CD4-positive, alpha-beta T cell treated with Interleukin-1 beta for 1 hour (primary cell): ENCODE measurements around the gene ZNF554.
"Not testable (repeated sequence)": the region's sequence is repeated elsewhere in the genome, so short reads cannot be mapped to it uniquely, and the experiment has no call there.

ENCODE experiments used
- DNase-seq, 2 donors: peaks; one replicate each; pipeline ENCODE4 v3.0.0-alpha.2; 2020 to 2022

ZNF554 gene

DNA sequence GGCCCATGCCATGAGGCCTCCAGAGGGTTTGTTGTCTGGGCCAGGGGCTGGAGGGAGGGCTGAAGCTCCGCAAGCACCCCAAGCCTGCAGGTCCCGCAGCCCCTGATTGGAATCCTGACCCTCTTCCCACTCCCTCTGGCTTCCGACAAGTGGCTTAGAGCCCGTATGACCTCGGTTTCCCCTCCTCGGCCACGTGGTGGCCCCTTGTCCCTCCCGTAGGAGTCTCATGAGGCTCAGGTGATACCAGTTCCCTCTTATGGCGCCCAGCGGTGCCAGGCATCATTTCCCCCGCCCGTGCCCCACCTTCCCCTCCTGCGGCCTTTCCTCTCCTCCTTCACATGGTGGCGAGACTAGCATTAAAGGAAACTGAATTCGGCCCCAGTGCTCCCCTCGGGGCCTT is 28.2 kb upstream of the ZNF554 start:
- DNase-seq: no peak

DNA sequence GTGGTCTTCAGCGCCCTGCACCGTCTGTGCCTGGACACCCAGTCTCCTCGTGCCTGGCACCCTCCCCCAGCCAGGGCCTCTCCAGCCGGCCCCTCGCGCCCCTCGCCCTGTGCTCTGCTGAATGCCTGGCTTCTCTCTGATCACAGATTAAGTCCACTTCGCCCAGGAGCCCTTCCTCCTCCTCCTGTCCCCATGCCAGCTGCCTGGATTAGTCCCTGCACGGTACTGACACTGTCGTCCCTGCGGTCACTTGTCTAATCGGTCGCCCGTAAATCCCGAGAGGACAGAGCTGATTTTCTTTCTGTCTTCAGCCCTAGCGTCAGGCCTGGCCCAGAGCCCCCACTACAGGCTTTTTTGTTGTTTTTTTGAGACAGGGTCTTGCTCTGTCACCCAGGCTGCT is 27.8 kb upstream of the ZNF554 start:
- no peak for DNase-seq

DNA sequence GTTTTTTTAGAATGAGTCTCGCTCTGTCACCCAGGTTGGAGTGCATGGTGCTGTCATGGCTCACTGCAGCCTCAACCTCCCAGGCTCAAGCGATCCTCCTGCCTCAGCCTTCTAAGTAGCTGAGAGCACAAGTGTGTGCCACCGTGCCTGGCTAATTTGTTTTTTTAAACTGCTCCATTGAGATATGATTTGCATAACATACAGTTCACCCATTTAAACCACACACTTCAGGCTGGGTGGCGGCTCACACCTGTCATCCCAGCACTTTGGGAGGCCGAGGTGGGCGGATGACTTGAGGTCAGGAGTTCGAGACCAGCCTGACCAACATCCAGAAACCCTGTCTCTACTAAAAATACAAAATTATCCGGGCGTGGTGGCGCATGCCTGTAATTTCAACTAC is 27.0 kb upstream of the ZNF554 start:
- DNase-seq: not testable (repeated sequence)

DNA sequence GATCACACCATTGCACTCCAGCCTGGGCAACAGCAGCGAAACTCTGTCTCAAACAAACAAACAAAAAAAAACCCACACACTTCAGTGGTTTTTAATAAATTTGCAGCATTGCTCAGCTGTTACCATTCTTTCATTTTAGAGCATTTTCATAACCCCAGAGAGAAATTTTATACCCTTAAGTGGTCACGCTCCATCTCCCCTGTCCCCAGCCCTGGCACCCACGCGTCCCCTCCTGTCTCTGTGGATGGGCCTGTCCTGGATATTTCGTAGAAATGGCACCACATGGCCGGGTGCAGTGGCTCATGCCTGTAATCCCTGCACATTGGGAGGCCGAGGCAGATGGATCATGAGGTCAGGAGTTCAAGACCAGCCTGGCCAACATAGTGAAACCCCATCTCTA is 26.5 kb upstream of the ZNF554 start:
- DNase-seq: no peak

DNA sequence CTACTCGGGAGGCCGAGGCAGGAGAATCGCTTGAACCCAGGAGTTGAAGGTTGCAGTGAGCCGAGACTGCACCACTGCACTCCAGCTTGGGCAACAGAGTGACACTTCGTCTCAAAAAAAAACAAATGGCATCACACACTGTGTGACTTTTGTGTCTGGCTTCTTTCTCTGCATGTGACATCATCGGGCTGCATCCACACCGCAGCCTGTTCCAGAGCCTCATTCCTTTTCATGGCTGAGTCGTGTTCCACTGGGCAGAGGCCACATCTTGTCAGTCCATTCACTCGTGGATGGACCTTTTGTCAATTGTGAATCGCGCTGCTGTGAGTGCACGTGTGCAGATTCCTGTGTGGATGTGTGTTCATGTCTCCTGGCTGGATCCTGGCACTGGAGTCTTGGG is 26.1 kb upstream of the ZNF554 start:
- DNase-seq: no peak

DNA sequence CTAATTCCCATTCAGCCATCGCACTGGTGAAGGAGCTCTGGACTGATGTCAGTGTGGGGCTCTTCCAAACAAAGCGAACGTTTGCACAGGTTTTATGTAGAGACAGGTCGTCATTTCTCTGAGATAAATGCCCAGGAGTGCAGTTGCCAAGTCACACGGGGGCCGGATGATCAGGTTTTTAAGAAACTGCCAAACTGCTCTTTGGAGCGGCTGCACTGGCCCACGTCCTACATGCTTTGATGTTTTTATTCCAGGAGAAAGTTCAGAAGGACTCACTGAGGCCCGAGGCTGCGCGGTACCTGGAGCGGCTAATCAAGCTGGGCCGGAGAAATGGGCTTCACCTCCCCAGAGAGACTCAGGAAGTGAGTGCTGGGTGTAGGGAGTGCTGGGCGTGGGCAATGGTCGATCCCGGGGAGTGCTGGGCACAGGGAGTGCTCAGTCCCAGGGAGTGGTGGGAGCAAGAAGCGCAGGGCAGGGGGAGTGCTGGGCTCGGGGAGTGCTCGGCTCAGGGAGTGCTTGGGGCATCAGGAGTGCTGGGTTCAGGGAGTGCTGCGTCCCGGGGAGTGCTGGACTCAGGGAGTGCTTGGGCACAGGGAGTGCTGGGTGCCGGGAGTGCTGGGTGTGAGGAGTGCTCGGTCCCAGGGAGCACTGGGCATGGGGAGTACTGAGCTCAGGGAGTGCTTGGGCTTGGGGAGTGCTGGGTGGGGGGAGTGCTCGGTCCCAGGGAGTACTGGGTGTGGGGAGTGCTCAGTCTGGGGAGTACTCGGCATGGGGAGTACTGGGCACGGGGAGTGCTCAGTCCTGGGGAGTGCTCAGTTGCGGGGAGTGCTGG is 23.6 kb upstream of the ZNF554 start:
- no peak for DNase-seq

DNA sequence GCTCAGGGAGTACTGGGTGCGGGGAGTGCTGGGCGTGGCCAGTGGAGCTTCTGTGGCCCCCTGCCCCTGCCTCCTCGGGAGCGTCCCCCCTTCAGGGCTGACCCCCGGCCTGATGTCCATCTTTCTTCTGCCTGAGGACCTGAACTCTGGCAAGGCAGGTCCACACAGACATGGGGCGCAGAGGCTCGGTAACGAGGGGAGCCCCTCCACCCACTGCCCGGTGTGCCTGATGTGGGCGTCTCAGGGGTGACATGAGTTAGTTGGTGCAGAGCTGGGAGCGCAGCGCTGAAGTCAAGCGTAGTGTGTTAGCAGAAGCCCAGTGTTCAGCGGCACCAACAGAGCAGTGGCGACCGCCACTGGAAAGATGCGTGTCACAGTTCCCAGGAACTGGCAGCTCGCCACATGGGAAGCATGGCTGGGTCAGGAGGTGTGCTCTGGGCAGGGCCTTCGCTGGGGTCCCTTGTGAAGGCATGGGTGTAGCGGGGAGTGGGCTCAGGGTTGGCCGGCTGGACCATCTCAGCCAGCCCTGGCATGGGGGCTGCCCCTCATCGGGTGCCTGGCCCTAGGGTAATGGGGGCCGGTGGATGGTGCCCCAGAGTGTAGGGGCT is 22.9 kb upstream of the ZNF554 start:
- DNase-seq: no peak

DNA sequence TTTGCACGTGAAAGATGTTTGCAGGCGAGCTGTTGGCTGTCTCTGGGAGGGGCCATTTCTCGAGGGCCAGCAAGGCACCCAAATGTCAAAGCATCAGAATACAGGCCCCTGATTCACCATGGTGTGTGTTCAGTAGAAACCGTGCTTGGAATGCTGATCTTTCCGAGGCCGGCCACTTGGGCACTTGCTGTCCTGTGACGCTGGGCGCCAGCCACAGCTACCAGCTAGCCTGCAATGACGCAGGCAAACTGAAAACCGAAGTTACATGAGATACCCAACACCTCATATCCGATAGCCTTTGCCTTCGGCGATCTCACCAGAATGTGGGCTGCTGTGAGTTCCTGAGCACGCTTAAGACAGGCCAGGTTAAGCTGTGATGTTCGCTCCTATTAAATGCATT is 22.4 kb upstream of the ZNF554 start:
- DNase-seq: no peak

DNA sequence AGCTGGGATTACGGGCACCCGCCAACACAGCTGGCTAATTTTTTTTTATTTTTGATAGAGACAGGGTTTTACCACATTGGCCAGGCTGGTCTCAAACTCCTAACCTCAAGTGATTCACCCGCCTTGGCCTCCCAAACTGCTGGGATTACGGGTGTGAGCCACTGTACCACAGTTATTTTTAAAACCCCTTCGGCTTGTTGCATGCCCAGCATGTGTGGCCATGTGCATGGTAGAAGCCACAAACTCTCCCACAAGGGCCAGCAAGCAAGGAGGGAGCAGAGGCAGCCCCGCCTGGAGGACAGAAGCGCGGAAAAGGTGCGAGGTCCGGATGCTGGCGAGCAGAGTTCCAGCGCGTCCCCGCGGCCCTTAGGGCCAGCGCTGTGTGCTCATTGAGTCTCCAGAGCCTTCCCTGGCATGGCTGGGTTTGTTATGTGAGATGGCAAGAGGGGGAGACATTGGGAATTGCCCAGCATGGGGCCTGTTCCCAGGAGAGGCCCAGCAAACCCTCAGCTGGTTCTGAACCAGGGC is 21.4 kb upstream of the ZNF554 start:
- no peak for DNase-seq

DNA sequence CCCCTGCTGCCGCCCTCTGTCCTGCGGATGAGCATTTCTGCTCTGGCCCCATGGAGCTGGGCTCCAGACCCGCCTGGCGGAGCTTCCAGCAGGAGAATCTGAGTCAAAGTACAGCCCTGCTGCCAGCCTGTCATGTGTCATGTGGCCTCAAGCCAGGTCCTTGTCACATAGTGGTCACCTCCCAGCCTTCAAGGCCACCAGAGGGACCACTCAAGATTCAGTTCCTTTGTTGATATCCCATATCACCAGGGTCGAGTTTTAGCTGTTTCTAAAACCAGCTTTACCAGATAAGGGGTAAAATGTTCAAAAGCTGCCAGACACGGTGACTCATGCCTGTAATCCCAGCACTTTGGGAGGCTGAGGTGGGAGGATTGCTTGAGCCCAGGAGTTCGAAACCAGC is 20.9 kb upstream of the ZNF554 start:
- no peak for DNase-seq

DNA sequence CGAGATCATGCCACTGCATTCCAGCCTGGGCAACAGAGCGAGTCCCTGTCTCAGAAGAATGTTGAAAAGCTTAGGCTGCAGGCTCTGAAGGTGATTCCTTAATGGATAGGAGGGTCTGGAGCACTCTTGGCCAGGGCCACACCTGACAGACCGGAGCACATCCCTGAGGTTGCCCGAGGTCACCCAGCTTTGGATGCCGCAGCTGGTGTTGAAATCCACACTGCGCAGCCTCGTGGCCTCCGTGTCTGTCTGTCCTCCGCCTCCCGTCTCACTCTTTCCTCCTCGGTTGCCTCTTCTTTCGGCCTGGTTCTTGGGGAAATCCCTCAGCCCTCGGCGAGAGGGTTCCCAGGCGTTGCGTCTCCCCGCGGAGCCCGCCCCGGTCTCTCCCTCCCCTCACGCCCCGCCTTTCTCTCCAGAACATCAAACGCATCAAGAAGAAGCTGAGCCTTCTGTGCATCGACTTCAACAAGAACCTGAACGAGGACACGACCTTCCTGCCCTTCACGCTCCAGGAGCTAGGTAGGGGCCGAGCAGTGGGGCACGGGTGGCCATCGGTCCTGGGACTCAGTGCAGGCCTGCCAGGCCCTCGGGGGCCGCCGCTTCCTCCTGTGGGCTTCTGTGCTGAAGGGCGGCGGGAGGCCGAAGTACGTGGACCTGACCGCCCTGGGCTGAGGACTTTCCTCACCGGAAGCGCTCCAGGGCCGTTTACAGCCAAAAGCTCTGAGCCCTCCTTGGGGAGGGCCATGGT is 20.2 kb upstream of the ZNF554 start:
- DNase-seq: no peak

DNA sequence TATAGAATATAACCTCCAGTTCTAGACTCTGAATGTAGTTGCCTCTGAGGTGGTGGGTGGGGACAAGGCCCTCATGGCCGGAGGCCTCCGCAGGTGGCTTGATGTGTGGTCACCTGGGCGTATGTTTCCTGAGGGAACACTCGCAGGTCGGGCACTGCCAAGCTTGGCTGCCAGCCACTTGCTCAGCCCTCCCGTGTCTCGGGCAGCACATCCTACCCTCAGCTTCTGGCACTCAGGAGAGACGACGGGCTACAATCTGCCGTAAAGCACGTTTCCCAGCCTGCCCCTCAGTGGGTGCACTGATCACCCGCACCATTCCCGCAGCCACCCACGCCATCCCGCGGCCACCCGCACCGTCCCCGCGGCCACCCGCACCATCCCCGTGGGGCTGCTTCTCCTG is 19.2 kb upstream of the ZNF554 start:
- DNase-seq: no peak

DNA sequence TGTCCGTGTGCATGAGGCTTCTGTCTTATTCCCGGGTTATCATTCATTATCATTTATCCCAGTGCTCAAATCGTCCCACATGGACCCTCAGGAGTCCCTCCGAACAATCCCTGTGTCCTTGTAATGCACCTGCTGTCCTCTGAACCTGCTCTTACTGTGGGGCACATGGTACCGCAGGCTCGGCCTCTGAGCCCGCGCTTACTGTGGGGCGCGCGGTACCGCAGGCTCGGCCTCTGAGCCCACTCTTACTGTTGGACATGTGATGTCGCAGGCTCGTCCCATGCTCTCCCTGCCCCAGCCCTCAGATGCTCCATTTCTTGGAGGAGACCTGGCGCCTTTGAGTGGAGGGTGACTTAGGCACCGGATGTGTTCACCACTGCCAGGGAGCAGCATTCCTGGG is 16.8 kb upstream of the ZNF554 start:
- DNase-seq: no peak

DNA sequence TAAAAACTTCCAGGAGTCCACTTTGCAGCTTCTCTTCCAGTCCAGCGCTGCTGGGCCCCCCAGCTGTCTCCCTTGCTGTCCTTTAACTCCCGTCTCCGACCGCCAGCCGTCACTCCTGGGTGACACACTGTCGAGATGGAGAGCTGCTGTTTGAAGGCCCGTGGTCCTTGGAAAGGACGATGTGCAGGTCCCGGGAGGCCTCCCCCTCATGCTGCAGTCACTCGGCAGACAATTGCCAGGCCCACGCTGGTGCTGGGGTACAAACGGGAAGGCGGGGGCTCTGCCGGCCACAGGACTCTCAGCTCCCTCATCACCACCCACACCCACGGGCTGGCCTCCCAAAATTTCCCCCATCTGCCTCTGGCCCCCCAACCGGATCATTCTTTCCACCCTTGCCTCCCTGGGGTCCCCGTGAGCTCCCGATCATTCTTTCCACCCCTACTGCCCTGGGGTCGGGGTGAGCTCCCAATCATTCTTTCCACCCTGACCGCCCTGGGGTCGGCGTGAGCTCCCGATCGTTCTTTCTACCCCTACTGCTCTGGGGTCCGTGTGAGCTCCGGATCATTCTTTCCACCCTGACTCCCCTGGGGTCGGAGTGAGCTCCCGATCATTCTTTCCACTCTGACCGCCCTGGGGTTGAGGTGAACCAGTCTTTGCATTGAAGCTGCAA is 16.0 kb upstream of the ZNF554 start:
- DNase-seq: no peak

DNA sequence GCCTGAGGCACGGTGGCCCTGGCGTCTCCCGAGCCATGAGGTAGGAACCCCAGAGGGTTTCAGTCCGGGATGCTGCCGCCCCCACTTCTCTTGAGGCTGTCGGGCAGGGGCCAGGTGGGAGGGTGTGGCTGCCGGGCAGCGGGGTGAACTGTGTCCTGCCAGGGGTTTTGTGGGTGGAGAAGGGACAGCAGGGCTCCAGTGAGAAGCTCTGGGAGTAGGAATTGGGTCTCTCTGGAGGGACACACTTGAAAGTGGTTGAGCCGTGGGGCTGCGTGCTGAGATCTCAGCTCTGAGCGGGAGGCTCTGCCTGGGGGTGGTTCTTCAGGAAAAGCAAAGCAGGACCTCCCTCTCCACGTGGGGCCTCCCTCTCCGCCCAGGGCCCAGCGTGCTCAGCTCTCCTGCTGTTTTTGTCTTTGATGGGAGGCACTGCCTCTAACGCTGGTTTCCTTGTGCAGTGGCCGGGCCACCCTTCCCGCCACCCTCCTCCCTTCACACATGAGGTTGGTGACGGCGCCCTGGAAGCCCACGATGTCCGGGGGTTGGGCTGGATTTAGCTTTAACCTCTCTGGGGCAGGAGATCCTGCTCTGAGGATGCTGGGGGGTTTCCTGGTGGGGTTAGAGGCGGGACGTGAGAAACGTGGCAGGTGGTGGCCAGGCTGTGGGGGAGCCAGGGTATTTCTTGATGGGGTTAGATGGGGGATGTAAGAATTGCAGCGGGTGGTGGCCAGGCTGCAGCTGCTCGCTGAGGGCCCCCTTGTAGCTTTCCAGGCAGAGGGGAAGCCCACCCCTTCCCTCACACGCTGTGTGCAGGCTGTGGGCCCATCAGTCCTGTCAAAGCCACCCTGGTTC is 15.3 kb upstream of the ZNF554 start:
- DNase-seq: no peak

DNA sequence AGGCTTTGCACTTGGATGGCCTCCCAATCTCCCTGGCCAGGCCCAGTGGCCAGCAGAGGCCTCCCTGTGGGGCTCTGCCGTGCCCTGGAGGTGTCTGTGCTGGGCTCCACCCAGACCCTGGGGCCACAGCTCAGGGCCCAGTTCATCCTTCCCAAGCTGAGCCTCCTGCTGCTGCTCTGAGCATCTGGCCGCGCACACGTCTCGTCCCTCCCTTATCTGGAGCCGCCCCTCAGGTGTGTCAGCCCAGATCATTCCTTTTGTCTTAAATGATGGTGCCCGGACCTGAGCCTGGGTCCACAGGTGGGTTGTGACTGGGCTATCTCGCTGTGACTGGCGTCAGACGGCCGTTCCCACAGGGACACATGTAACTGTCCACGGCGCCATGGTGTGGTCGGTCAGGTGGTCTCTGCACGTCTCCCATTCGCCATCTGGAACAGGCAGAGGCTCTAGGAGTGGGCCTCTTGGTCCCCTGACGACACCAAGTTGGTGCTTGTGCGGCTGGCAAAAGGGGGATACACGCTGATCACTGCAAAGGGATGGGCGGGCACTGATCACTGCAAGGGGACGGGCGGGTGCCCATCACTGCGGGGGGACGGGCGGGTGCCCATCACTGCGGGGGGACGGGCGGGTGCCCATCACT is 14.3 kb upstream of the ZNF554 start:
- DNase-seq: no peak

DNA sequence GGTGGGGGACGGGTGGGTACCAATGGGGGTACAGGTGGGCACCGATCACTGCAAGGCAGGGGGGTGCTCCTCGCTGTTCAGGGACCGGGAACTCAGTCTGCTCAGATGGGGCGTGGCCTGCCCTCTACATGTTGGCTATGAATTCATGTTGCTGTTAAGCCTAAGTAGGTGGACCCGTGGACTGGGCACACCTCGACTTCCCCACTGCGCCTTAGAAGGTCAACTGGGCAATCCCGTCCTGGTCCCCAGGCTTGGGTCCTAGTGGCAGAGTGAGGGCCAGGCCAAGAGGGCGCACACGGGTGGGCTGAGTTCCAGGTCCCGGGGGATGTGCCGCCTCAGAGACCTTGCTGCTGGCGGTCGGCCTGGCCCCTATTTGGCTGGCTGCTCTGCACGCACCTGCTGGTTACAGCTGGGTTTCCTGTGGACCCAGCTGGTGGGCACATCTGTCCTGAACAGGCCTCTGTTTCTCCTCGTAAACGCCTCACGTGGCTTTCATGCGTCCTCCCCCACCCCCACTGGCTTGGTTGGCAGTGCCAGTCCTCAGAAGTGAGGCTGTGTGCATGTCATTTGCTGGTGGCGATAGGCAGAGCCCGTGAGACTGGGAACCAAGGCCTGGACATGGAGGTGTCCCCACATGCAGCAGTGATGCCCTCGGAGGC is 13.5 kb upstream of the ZNF554 start:
- no peak for DNase-seq

DNA sequence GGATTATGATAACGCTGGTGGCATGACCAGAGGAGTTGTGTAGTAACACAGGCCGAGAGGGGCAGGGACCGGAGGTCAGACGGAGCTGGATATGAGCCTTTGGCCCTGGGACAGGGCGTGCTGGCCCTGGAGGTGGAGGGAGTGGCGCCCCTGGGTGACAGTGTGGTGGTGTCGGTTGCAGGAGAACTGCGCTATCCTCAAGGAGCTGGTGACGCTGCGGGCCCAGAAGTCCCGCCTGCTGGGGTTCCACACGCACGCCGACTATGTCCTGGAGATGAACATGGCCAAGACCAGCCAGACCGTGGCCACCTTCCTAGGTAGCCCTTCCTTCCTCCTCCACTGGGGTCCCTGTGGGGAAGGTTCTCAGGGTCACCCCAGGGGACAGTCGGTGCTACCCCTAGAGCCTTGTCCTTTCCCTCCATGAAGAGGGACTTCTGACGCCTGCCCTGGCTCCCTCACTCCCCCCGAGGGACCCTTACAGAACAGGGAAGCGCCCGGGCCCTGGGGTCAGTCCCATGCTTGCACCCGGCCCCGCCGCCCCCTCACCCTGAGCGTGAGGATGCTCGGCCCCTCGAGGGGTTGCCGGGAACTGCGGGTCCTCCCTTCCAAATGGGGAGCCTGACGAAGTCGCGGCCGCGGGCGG is 12.8 kb upstream of the ZNF554 start:
- DNase-seq: no peak

DNA sequence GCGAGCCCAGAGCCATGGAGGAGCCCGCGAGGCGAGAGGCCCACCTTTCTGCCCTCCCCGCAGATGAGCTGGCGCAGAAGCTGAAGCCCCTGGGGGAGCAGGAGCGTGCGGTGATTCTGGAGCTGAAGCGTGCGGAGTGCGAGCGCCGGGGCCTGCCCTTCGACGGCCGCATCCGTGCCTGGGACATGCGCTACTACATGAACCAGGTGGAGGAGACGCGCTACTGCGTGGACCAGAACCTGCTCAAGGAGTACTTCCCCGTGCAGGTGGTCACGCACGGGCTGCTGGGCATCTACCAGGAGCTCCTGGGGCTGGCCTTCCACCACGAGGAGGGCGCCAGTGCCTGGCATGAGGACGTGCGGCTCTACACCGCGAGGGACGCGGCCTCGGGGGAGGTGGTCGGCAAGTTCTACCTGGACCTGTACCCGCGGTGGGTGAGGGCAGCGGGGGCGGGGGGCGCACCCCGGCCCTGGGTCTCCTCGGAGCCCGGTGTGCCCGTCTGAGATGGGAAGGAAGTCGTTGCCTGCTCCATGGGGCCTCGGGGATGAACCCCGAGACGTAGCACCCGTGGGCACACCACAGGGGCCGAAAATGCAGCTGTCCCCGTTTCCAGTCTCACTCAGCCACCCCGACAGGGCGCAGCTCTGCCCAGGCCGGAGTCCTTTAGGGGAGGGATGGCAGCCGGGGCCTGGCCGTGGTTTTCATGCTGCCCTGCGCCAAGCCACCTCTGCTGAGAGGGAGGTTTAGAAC is 12.1 kb upstream of the ZNF554 start:
- DNase-seq: no peak
